Liver (tissue), 3 donors: Measurements from ENCODE around the gene HTR3B.

Source experiments
- CTCF ChIP-seq: fragments of 150-350 bp; IDR thresholded peaks from 2 replicates; pipeline ENCODE4 v1.5.1; 2017; ENCODE audit warnings: improper control_type of control experiment, low read depth, low read length; ENCODE audit not compliant: missing input control
- EGR1 ChIP-seq, 2 donors: IDR thresholded peaks; 2 replicates each; pipeline ENCODE4 v1.6.1; 2016 to 2018; ENCODE audit warnings: antibody characterized with exemption in 2 of 2, low read depth in 2 of 2
- GABPA ChIP-seq, 2 donors: IDR thresholded peaks in 1 of 2; conservative IDR thresholded peaks in 1 of 2; 2 replicates each; pipeline ENCODE4 v1.6.1; 2016; ENCODE audit warnings: antibody characterized with exemption in 2 of 2, mild to moderate bottlenecking in 1 of 2, moderate library complexity in 1 of 2
- MAX ChIP-seq: IDR thresholded peaks from 2 replicates; pipeline ENCODE4 v1.6.1; 2016; ENCODE audit warnings: antibody characterized with exemption
- NR2F2 ChIP-seq: IDR thresholded peaks from 2 replicates; pipeline ENCODE4 v1.6.1; 2016; ENCODE audit warnings: antibody characterized with exemption
- RAD21 ChIP-seq, 2 donors: IDR thresholded peaks; 2 replicates each; pipeline ENCODE4 v1.6.1; 2016; ENCODE audit warnings: antibody characterized with exemption in 2 of 2, mild to moderate bottlenecking in 2 of 2
- ZBTB33 ChIP-seq: IDR thresholded peaks from 2 replicates; pipeline ENCODE4 v1.6.1; 2016; ENCODE audit warnings: antibody characterized with exemption
- donor health status: healthy.
- donor health status: healthy.

GRCh38 chr11:113994077-113994954 lies 89.7 kb downstream of the HTR3B start:
- TF ChIP-seq CTCF (peak; percentile 63), MAX (no peak), ZBTB33 (no peak), EGR1 (IDR thresholded peaks at IDR 0.05; ENCODE audit: low read depth in 2 of 2) (no peak), GABPA (IDR thresholded peaks at IDR 0.05 in 1 of 2, conservative IDR thresholded peaks at IDR 0.05 in 1 of 2) (no peak), NR2F2 (no peak), RAD21 (IDR thresholded peaks at IDR 0.05) (peak; percentile 82 to 84)
